Neural progenitor cell (in vitro differentiated cells): ENCODE measurements around the gene FAM185A. TPM values are rescaled to one million over a fixed set of nuclear protein-coding genes. Genes with fewer than 3 reads are reported as not detected.
A peak's percentile ranks its signal among the peaks of the same experiment; 100 is the strongest.
"Not testable (repeated sequence)": the region's sequence is repeated elsewhere in the genome, so short reads cannot be mapped to it uniquely, and the experiment has no call there.

Source experiments
- DNase-seq: peaks from one replicate; pipeline ENCODE4 v3.0.0-alpha.2; 2016; ENCODE audit warnings: low spot score
- H2AFZ ChIP-seq: fragments of 200-600 bp; sonication (generic); replicated peaks from 2 replicates; pipeline ENCODE4 v1.6.1; 2016; ENCODE audit warnings: antibody characterized with exemption
- H3F3A ChIP-seq: fragments of 200-600 bp; sonication (generic); 2 replicates; pipeline ENCODE4 v1.6.1; 2016; ENCODE audit warnings: antibody characterized with exemption, low read depth
- H3K27ac ChIP-seq: fragments of 200-600 bp; sonication (generic); 2 replicates; pipeline ENCODE4 v1.5.1; 2016; ENCODE audit warnings: mild to moderate bottlenecking
- H3K27me3 ChIP-seq: fragments of 200-600 bp; sonication (generic); 2 replicates; pipeline ENCODE4 v1.6.1; 2016; ENCODE audit warnings: mild to moderate bottlenecking, moderate library complexity
- H3K36me3 ChIP-seq: fragments of 200-600 bp; sonication (generic); 2 replicates; pipeline ENCODE4 v1.5.1; 2016
- H3K4me1 ChIP-seq: fragments of 200-600 bp; sonication (generic); 2 replicates; pipeline ENCODE4 v1.6.1; 2016; ENCODE audit warnings: mixed run types
- H3K4me2 ChIP-seq: fragments of 200-600 bp; sonication (generic); 2 replicates; pipeline ENCODE4 v1.6.1; 2016
- H3K4me3 ChIP-seq: fragments of 200-600 bp; sonication (generic); 2 replicates; pipeline ENCODE4 v1.5.1; 2016
- H3K79me2 ChIP-seq: fragments of 200-600 bp; sonication (generic); 2 replicates; pipeline ENCODE4 v1.6.1; 2016; ENCODE audit warnings: low read depth
- H3K9ac ChIP-seq: fragments of 200-600 bp; sonication (generic); 2 replicates; pipeline ENCODE4 v1.6.1; 2016
- H3K9me3 ChIP-seq: fragments of 200-600 bp; sonication (generic); 2 replicates; pipeline ENCODE4 v1.5.1; 2016; ENCODE audit warnings: low read depth
- H4K20me1 ChIP-seq: fragments of 200-600 bp; sonication (generic); 2 replicates; pipeline ENCODE4 v1.6.1; 2016; ENCODE audit warnings: low read depth
- H3K27ac Mint-ChIP-seq: 3 replicates; pipeline ENCODE4 v1.8.0; 2021; ENCODE audit warnings: mixed read lengths
- H3K27me3 Mint-ChIP-seq: 2 replicates; pipeline ENCODE4 v1.8.0; 2022; ENCODE audit warnings: low read depth, mild to moderate bottlenecking, inconsistent platforms, moderate library complexity, mixed read lengths; ENCODE audit not compliant: insufficient read depth
- H3K36me3 Mint-ChIP-seq: 3 replicates; pipeline ENCODE4 v1.8.0; 2021; ENCODE audit warnings: mixed read lengths
- H3K4me1 Mint-ChIP-seq: 3 replicates; pipeline ENCODE4 v1.8.0; 2021; ENCODE audit warnings: mixed read lengths
- H3K4me3 Mint-ChIP-seq: 3 replicates; pipeline ENCODE4 v1.8.0; 2021; ENCODE audit warnings: mild to moderate bottlenecking, moderate library complexity, mixed read lengths
- H3K9me3 Mint-ChIP-seq: 3 replicates; pipeline ENCODE4 v1.8.0; 2020; ENCODE audit warnings: mixed read lengths
- total RNA-seq: library from RNA; depleted of rRNA; stranded (reverse); fragments of >200 nt; gene quantifications from 2 replicates; pipeline ENCODE4 v1.2.3, GENCODE V29; 2015; ENCODE audit warnings: low replicate concordance
- TF ChIP-seq, protein P1 (sequence below): fragments of 200-600 bp; sonication (generic); IDR thresholded peaks from 2 replicates; pipeline ENCODE4 v1.5.1; 2017; ENCODE audit warnings: antibody characterized with exemption, mild to moderate bottlenecking

Gene FAM185A
- total RNA-seq, 1 donor from 2014 or later: 19.9 TPM

DNA sequence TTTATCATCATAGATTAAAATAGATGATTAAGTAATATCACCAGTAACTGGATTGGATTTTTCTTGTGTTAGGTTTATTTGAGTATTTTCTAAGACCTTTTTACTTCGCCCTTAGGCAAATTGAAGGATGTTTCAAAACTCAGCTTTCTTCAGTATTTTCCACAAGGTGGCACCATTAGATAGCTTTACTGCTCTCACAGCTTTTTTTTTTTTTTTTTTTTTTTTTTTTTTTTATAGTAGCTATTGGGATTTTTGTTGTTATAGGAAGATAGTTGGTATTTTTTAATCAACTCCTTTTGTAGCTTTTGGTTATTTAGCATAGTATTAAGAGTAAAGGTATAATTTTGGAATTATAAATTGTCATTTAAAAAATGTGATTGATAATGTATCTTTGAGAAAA lies 9.4 kb downstream of the FAM185A start:
- not testable (repeated sequence) for H3K4me3 Mint-ChIP-seq, H3K27me3 ChIP-seq, H3K4me1 ChIP-seq, H3F3A ChIP-seq, H3K27ac Mint-ChIP-seq, H3K4me3 ChIP-seq, H3K79me2 ChIP-seq, H3K36me3 Mint-ChIP-seq, H3K9ac ChIP-seq, H3K27me3 Mint-ChIP-seq, H3K9me3 Mint-ChIP-seq, DNase-seq, H2AFZ ChIP-seq, H3K4me2 ChIP-seq, H3K36me3 ChIP-seq, H3K4me1 Mint-ChIP-seq, H3K27ac ChIP-seq, H3K9me3 ChIP-seq, H4K20me1 ChIP-seq
- TF ChIP-seq, protein P1, sequence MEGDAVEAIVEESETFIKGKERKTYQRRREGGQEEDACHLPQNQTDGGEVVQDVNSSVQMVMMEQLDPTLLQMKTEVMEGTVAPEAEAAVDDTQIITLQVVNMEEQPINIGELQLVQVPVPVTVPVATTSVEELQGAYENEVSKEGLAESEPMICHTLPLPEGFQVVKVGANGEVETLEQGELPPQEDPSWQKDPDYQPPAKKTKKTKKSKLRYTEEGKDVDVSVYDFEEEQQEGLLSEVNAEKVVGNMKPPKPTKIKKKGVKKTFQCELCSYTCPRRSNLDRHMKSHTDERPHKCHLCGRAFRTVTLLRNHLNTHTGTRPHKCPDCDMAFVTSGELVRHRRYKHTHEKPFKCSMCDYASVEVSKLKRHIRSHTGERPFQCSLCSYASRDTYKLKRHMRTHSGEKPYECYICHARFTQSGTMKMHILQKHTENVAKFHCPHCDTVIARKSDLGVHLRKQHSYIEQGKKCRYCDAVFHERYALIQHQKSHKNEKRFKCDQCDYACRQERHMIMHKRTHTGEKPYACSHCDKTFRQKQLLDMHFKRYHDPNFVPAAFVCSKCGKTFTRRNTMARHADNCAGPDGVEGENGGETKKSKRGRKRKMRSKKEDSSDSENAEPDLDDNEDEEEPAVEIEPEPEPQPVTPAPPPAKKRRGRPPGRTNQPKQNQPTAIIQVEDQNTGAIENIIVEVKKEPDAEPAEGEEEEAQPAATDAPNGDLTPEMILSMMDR: peak; percentile 44

DNA sequence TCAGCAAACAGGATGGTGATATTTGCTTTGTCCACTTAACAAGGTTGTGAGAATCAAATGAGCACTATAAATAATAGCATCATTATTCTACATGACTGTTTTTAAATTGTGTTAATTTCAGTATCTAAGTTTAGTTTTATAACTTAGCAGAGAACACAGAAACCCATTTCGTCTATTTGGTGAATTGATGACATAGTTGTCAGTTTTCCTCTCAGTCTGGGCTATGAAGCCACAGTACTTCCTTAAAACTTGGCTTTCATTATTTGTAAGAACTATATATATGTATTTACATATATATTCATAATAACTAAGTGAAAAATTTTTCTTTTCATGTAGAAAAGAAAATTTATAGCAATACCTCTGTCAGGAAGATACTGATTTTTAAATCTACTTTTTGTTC lies 11.1 kb downstream of the FAM185A start:
- H3K27ac Mint-ChIP-seq, H3K9ac ChIP-seq, H3K27ac ChIP-seq, H3K79me2 ChIP-seq, H2AFZ ChIP-seq, H3K9me3 ChIP-seq, H3K4me1 ChIP-seq, H3K9me3 Mint-ChIP-seq, H3K27me3 ChIP-seq, H3K4me3 ChIP-seq, H3K4me2 ChIP-seq, H4K20me1 ChIP-seq, H3K4me1 Mint-ChIP-seq, H3F3A ChIP-seq, H3K36me3 Mint-ChIP-seq, H3K4me3 Mint-ChIP-seq, H3K27me3 Mint-ChIP-seq, H3K36me3 ChIP-seq, DNase-seq: not testable (repeated sequence)

DNA sequence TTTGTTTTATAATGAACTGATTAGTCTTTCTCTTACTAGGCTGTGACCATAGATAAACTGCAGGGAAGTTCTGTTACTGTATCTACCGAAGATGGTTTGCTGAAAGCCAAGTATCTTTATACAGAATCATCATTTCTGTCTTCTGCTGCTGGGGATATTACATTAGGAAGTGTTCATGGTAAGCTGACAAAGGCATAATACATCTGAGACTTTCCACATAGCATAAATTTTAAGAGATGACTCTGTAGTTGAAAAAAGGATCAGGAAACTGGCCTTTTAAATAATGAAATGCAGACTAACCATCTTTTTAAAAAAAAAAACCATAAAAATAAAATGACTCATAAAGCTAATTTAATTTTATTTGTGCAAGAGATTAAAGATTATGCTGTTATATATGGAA lies 12.4 kb downstream of the FAM185A start:
- not testable (repeated sequence) for H3K4me3 ChIP-seq, DNase-seq, H3F3A ChIP-seq, H3K9ac ChIP-seq, H4K20me1 ChIP-seq, H3K27ac ChIP-seq, H3K9me3 Mint-ChIP-seq, H3K27ac Mint-ChIP-seq, H3K27me3 Mint-ChIP-seq, H3K4me1 ChIP-seq, H3K4me2 ChIP-seq, H3K4me3 Mint-ChIP-seq, H3K27me3 ChIP-seq, H3K36me3 ChIP-seq, H3K79me2 ChIP-seq, H3K4me1 Mint-ChIP-seq, H2AFZ ChIP-seq, H3K36me3 Mint-ChIP-seq, H3K9me3 ChIP-seq

DNA sequence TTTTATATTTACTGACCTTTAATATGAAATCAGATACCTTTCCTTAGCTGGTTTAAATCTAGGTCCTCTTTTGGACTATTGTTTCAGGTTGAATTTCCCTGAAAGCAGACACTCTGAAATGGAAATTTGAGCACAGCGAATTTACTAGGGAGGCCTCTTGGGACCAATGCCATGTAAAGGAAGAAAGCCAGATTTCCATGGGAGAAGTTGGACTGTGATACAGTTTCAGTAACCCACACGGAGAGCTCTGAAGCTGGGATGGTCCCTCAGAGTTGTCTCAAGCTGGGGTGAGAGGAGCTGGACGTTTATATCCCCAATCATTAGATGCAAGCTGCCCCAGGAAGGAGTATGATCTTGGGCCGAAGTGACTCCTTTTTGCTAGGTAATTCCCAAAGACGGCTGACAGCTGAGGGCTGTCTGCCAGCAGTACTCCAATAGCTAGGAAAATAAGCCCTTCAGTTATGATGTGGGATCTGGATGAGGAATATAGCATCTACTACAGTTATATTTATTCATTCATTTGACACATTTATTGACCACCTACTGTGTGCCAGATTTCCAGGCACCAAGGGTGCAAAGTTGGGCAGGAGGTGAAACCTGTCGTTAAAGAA lies 14.6 kb downstream of the FAM185A start:
- not testable (repeated sequence) for H3K9me3 Mint-ChIP-seq, H3K36me3 ChIP-seq, H3K4me3 Mint-ChIP-seq, H3K4me3 ChIP-seq, H3K4me2 ChIP-seq, H3K4me1 ChIP-seq, H3K27me3 Mint-ChIP-seq, H3K27ac ChIP-seq, H3K27ac Mint-ChIP-seq, H3K36me3 Mint-ChIP-seq, H3K4me1 Mint-ChIP-seq, H3K79me2 ChIP-seq, H2AFZ ChIP-seq, H3K9me3 ChIP-seq, H3K27me3 ChIP-seq, H3F3A ChIP-seq, DNase-seq, H4K20me1 ChIP-seq, H3K9ac ChIP-seq

DNA sequence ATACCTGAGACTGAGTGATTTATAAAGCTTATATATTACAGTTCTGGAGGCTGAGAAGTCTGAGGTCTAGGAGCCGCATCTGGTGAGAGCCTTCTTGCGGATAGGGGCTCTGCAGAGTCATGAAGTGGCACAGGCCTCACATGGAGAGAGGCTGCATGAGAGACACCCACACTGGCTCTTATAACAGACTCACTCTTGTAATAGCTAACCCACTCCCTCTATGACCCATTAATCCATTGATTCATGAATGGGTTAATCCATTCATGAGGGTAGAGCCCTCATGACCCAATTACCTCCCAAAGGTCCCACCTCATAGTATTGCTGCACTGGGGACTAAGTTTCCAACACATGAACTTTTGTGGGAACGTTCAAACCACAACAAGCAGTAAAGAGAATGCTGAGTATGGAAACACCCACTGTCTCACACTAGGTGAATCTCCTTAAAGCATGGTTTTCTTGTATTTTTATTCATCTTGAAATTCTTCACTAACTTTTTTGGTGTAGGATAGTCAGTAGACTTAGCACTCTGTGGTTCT lies 20.9 kb downstream of the FAM185A start:
- H3F3A ChIP-seq, H2AFZ ChIP-seq, H3K27me3 Mint-ChIP-seq, H3K4me1 ChIP-seq, H3K27ac Mint-ChIP-seq, H3K36me3 Mint-ChIP-seq, H3K27ac ChIP-seq, H3K9me3 Mint-ChIP-seq, DNase-seq, H3K9ac ChIP-seq, H3K36me3 ChIP-seq, H3K4me1 Mint-ChIP-seq, H3K4me2 ChIP-seq, H4K20me1 ChIP-seq, H3K4me3 ChIP-seq, H3K9me3 ChIP-seq, H3K79me2 ChIP-seq, H3K27me3 ChIP-seq, H3K4me3 Mint-ChIP-seq: not testable (repeated sequence)

DNA sequence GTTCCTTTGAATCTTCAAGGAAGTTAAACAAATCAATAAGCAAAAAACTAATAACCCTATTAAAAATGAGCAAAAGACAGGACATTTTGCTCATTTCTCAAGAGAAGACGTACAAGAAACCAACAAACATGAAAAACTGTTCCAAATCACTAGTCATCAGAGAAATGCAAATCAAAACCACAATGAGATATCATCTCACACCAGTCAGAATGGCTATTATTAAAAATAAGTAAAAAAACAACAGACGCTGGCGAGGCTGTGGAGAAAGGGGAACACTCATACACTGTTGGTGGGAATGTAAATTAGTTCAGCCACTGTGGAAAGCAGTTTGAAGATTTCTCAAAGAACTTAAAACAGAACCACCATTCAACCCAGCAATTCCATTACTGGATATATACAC lies 21.7 kb downstream of the FAM185A start:
- H4K20me1 ChIP-seq, H3K27ac ChIP-seq, H3K27ac Mint-ChIP-seq, H3K79me2 ChIP-seq, H3K9me3 ChIP-seq, H3K9me3 Mint-ChIP-seq, H3K4me3 Mint-ChIP-seq, DNase-seq, H3K4me3 ChIP-seq, H3K27me3 Mint-ChIP-seq, H3K36me3 Mint-ChIP-seq, H2AFZ ChIP-seq, H3K4me1 Mint-ChIP-seq, H3K4me2 ChIP-seq, H3K27me3 ChIP-seq, H3K4me1 ChIP-seq, H3F3A ChIP-seq, H3K36me3 ChIP-seq, H3K9ac ChIP-seq: not testable (repeated sequence)

DNA sequence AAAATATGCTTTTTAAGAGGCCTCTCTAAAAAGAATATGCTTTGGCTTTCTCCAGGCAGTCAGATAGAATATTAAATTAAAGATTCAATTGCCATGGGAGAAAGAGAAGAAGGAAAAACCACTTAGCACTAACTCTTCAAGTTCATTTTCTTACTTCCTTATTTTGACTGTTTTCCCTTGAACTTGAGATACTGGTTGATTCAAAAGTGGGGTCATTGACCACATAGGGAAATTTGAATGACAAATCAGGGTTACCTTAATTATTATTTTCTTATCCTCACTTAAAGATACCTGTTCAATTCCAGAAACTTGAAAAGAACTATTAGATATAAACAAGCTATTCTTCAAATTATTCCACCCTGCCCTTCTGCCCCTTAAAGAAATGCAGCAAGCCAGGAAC lies 27.4 kb downstream of the FAM185A start:
- not testable (repeated sequence) for H3K27me3 ChIP-seq, H3K9me3 ChIP-seq, H3K27me3 Mint-ChIP-seq, H3K4me1 Mint-ChIP-seq, H3K9me3 Mint-ChIP-seq, H3K36me3 ChIP-seq, H3K4me3 ChIP-seq, DNase-seq, H3K79me2 ChIP-seq, H2AFZ ChIP-seq, H3K4me3 Mint-ChIP-seq, H3K27ac Mint-ChIP-seq, H3F3A ChIP-seq, H3K27ac ChIP-seq, H3K4me2 ChIP-seq, H3K4me1 ChIP-seq, H4K20me1 ChIP-seq, H3K9ac ChIP-seq
- peaks cover 16% of the 10 kb centered on the region for H3K36me3 Mint-ChIP-seq

DNA sequence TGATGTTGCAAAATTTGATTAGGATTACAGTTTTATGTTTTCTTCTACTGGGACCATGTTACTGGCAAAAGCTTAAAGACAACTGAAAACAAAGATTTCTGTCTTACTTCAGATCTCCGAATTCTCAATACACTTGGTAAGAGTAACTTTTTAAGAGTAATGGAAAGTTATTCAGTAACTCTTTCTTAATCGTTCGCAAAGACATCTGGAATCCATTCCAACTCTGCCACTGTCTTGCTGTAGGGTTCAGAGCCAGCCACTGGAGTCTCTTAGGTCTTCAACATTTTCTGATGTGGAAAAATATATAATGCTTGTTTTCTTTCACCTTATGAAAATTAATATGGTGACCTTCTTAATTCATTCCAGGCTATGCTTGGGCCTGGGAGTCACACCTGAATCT lies 29.9 kb downstream of the FAM185A start:
- H3K4me1 Mint-ChIP-seq, H3K27ac ChIP-seq, H3K4me1 ChIP-seq, H3K4me3 Mint-ChIP-seq, H3K27ac Mint-ChIP-seq, H3F3A ChIP-seq, H2AFZ ChIP-seq, H3K36me3 ChIP-seq, H3K27me3 ChIP-seq, H3K9me3 Mint-ChIP-seq, H3K79me2 ChIP-seq, H3K27me3 Mint-ChIP-seq, H3K9ac ChIP-seq, DNase-seq, H3K4me3 ChIP-seq, H3K9me3 ChIP-seq, H3K4me2 ChIP-seq, H4K20me1 ChIP-seq: not testable (repeated sequence)
- H3K36me3 Mint-ChIP-seq: peaks cover 16% of the 10 kb centered on the region
